ENCODE measurements around the gene SLC9A2.

The SLC9A2 gene

DNA sequence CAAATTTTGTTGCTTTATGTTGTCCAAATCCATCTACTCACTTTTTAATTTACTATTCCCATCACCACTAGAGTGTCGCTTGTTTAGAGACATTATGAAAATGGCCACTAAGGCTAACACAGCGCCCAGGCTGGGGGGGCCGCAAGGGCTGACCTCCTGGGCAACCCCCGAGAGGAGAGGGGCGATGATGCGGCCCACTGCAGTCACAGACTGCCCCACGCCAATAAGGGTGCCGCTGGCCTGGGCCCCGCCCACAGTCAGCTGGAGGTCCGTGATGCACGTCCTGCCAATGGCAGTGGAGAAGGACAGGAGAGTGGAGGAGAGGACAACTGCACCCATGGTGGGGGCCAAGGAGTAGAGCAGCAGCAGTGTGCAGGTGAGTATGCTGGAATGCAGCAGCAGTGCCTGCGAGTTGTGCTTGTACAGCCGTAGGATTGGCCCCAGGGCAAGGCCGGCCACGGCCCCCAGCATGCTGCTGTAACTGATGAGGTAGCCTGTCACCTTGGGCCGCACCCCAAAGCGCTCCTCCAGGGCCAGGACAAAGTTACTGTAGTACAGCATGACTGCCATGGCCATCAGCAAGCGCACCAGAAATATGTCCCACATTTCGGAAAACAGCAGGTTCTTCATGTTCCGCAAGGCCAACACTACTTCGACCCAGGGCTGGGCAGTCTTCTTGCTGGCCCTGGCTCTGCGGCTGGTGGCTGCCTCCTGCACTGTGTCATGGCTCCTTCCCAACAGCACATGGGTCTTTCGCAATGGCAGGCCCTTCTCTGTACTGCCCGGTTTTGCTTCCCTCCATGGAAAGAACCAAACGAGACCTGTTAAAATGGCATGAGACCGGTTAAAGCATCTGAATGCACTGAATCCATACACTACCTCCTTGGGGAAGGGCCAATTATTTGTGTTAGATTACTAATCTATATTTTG is 99.3 kb downstream of the SLC9A2 start:
- Histone ChIP-seq H3K9ac (no peak overlapping the region), H3K4me2 (no peak overlapping the region), H4K20me1 (ENCODE audit: insufficient read depth) (no peaks in the 10 kb centered on the region), H3K4me1 (ENCODE audit: low read depth, poor library complexity, severe bottlenecking) (no peaks in the 10 kb centered on the region), H3K36me3 (ENCODE audit: insufficient read depth) (no peaks in the 10 kb centered on the region), H3K27ac (no peak overlapping the region), H3K79me2 (ENCODE audit: insufficient read depth, low read depth) (no peaks in the 10 kb centered on the region), H3K4me3 (IDR thresholded peaks at IDR 0.05; ENCODE audit: insufficient read depth, low read depth, low read length) (no peak overlapping the region), H2AFZ (ENCODE audit: low read depth) (no peak overlapping the region), H3K27me3 (ENCODE audit: insufficient read depth, low read depth) (no peaks in the 10 kb centered on the region)
- TF ChIP-seq, protein P1, sequence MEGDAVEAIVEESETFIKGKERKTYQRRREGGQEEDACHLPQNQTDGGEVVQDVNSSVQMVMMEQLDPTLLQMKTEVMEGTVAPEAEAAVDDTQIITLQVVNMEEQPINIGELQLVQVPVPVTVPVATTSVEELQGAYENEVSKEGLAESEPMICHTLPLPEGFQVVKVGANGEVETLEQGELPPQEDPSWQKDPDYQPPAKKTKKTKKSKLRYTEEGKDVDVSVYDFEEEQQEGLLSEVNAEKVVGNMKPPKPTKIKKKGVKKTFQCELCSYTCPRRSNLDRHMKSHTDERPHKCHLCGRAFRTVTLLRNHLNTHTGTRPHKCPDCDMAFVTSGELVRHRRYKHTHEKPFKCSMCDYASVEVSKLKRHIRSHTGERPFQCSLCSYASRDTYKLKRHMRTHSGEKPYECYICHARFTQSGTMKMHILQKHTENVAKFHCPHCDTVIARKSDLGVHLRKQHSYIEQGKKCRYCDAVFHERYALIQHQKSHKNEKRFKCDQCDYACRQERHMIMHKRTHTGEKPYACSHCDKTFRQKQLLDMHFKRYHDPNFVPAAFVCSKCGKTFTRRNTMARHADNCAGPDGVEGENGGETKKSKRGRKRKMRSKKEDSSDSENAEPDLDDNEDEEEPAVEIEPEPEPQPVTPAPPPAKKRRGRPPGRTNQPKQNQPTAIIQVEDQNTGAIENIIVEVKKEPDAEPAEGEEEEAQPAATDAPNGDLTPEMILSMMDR (conservative IDR thresholded peaks at IDR 0.05; ENCODE audit: low read depth, low read length) = no peak

DNA sequence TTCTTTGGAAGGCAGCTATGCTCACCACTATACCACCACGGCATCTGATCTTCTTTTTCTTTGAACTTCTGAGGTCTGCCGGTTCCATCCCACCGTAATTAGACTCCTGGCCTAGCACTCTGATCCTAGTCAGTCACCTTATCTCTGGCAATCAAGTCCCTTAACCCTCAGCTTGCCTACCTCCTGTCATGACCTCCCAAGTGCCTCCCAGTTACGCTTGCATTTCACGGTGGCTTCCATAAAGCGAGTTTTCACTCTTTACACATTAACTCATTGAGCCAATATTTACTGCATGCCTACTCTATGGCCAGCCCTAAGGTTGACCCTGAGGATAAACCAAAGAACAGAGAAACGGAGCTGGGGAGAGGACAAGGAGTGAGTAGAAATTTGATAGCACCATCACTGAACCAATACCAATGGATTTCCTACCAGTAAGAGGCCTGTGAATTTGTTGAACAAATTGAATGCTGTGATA is 104.7 kb downstream of the SLC9A2 start:
- Histone ChIP-seq H3K9ac (no peak overlapping the region), H3K27me3 (ENCODE audit: insufficient read depth, low read depth) (no peaks in the 10 kb centered on the region), H2AFZ (ENCODE audit: low read depth) (no peak overlapping the region), H3K4me2 (no peak overlapping the region), H3K4me3 (IDR thresholded peaks at IDR 0.05; ENCODE audit: insufficient read depth, low read depth, low read length) (no peak overlapping the region), H3K27ac (no peak overlapping the region), H3K4me1 (ENCODE audit: low read depth, poor library complexity, severe bottlenecking) (no peaks in the 10 kb centered on the region), H3K79me2 (ENCODE audit: insufficient read depth, low read depth) (no peaks in the 10 kb centered on the region), H3K36me3 (ENCODE audit: insufficient read depth) (no peaks in the 10 kb centered on the region), H4K20me1 (ENCODE audit: insufficient read depth) (no peaks in the 10 kb centered on the region)
- TF ChIP-seq, protein P1 (conservative IDR thresholded peaks at IDR 0.05; ENCODE audit: low read depth, low read length) = no peak

DNA sequence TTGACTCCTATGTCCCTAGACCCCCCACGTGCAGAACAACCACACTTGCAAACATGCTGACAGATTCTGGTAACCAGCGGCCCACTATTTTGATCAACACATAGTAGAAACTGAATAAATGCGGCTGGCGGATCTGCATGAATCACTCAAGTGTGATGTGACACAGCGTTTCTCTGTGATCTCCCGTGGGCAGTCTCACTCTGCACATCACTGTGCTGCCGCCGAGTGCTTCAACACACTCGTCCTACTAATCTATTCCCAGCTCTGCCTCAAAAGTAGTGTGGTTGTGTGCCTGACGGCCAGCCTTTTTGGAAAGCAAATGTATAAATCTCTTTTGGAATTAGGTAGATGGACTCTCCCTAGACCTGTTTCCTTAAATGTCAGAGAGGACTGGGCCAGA is 105.2 kb downstream of the SLC9A2 start:
- no peak overlapping the region for H3K27ac ChIP-seq
- no peak overlapping the region for H3K4me3 ChIP-seq (IDR thresholded peaks at IDR 0.05; ENCODE audit: insufficient read depth, low read depth, low read length)
- H2AFZ ChIP-seq (ENCODE audit: low read depth) = no peak overlapping the region
- TF ChIP-seq, protein P1 (conservative IDR thresholded peaks at IDR 0.05; ENCODE audit: low read depth, low read length) = no peak
- no peaks in the 10 kb centered on the region for H3K79me2 ChIP-seq (ENCODE audit: insufficient read depth, low read depth)
- no peaks in the 10 kb centered on the region for H3K4me1 ChIP-seq (ENCODE audit: low read depth, poor library complexity, severe bottlenecking)
- H3K9ac ChIP-seq = no peak overlapping the region
- H3K4me2 ChIP-seq = no peak overlapping the region
- no peaks in the 10 kb centered on the region for H3K36me3 ChIP-seq (ENCODE audit: insufficient read depth)
- no peaks in the 10 kb centered on the region for H3K27me3 ChIP-seq (ENCODE audit: insufficient read depth, low read depth)
- no peaks in the 10 kb centered on the region for H4K20me1 ChIP-seq (ENCODE audit: insufficient read depth)

DNA sequence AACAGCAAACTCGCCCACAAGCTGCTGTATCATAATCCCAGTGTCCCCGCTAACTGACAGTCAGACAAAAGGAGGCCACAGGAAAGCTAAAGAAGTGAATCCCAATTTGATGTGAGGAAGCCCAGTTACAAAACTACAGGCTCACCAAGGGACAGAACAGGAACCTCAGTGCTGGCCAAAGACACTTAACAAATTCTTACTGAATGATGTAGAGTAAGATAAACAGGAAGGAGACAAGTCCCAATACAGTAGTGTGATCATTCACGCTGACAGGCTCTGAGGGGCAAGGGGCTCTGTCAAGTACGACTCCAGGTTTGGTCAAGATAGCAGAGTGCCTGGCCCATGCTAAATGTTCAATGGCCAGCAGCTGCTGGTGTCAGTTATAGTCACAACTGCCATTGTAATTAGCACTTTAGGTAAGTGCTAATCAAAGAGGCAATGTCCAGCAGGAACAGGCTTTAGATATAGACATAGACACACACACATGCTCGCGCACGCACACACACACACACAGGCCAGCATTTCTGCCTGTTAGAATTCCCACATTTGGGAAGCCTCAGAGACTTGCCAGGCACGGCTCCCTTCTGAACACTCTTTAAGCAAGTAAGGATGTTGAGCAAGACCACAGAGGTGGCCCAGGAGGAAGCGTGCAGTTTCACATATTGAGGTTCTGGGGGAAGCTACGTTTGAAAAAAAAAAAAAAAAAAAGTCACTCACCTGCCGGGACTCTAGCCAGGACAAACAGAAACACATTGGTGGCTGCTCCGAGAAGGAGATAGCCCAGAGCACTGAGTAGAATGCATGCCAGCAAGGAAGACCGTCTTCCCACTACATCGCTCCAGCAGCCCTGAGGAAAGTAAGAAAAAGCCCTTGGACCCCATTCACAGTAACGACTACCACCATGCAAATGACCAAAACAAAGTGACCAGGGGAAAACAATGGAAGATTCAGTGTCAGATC is 107.1 kb downstream of the SLC9A2 start:
- H3K36me3 ChIP-seq (ENCODE audit: insufficient read depth) = no peaks in the 10 kb centered on the region

More for the DNA sequence above, 107.1 kb downstream of the SLC9A2 start:
- Histone ChIP-seq H3K27ac (no peak overlapping the region), H3K4me3 (IDR thresholded peaks at IDR 0.05; ENCODE audit: insufficient read depth, low read depth, low read length) (no peak overlapping the region), H2AFZ (ENCODE audit: low read depth) (no peak overlapping the region), H3K9ac (no peak overlapping the region), H3K27me3 (ENCODE audit: insufficient read depth, low read depth) (no peaks in the 10 kb centered on the region), H3K79me2 (ENCODE audit: insufficient read depth, low read depth) (no peaks in the 10 kb centered on the region), H3K4me2 (no peak overlapping the region), H3K4me1 (ENCODE audit: low read depth, poor library complexity, severe bottlenecking) (no peaks in the 10 kb centered on the region), H4K20me1 (ENCODE audit: insufficient read depth) (no peaks in the 10 kb centered on the region)
- TF ChIP-seq, protein P1 (conservative IDR thresholded peaks at IDR 0.05; ENCODE audit: low read depth, low read length) = no peak

All from KMS-11 (cell line).